ENCODE measurements around the gene SLC38A10. TPM values are rescaled to one million over a fixed set of nuclear protein-coding genes. Genes with fewer than 3 reads are reported as not detected.

SLC38A10 gene
- total RNA-seq, 1 donor from 2014 or later: 70.7 TPM

DNA sequence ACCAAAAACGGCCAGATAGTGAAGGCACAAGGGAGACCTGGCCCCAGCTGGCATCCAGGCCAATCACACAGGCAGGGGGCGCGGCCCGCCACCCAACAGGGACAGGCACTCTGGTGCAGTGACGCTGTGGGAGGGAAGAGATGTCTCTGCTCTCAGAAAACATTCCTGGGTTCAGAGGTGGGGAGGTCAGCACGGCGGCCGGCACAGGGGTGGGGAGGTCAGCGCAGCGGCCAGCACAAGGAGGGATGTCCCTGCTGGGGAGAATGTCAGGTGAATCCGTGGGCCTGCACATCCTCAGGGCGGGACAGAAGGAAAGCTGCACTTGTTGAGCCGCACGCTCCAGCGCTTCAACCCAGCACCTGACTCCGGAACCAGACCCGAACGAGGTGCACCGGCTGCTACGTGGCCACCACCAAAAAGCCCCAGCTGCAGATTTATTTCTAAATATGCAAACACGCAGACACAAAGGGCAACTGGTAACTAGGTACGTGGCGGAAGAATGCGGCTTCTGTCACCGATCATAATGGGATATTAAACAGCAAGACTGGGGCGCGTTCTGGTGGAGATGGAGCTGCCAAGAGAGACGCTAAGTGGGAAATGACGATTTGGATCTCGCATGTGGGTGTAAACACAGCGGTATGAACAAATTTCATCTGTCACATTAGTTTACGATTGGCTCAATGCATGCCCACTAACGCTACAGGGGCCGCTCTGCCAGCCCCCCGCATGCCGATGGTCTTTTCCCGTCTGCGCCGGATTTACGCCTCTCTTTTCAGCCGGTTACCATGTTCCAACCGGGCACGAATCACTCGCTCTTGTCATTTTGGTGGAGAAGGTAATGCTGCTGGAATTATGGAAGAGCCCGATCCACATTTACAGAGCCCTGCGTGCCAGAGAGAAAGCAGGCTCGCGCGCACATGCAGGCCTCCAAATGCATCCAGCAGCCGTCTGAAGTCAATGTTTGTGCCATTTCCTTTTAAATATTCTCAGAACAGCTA, 15.5 kb downstream of the SLC38A10 start:
- no peak for DNase-seq (ENCODE audit: low read depth)

DNA sequence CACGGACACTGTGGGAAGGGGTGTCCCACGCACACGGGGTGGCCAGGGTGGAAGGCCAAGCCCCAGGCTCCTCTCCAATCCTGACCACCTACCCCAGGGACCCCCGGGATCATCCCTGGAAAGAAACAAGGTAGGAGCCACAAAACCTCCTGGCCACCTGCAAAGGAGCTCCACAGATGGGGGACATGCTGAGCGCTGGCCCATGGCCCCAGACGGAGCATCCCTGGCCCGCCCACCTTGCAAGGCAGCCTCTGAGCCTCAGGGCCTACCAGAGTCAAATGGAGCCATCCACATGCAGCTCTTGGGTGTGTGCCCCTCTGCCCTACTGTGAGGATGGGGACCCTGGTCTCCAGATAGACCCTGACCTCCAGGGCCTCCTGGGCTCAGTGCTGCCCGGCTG, 16.3 kb downstream of the SLC38A10 start:
- no peak for DNase-seq (ENCODE audit: low read depth)

DNA sequence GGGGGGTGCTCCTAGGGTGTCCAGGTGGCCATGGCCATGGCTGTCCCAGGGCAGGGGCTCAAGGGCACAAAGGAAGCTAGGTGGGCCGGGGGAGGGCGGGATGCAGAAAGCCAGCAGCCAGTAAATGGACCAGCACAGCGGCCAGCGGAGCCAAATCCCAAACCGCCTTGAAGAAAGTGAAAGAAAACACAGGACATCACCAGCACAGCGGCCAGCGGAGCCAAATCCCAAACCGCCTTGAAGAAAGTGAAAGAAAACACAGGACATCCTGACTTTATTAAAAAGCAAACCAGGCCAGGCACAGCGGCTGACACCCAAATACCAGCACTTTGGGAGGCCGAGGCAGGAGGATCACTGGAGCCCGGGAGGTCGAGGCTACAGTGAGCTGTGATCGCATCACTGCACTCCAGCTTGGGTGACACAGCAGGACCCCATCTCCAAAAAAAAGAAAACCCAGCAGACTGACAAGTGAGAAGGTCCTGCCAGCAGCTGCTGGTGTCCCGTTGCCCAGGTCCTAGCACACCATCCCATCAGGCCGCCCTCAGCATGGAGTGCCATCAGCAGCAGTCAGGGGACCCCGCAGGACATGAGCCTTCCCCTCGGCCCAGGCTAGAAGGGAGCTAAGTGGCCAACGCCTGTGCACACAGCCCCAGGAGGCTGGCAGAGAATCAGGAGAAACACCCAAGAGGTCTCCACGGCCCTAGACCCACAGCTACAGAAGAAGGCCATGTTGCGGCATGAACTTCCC, 17.0 kb downstream of the SLC38A10 start:
- no peak for DNase-seq (ENCODE audit: low read depth)

DNA sequence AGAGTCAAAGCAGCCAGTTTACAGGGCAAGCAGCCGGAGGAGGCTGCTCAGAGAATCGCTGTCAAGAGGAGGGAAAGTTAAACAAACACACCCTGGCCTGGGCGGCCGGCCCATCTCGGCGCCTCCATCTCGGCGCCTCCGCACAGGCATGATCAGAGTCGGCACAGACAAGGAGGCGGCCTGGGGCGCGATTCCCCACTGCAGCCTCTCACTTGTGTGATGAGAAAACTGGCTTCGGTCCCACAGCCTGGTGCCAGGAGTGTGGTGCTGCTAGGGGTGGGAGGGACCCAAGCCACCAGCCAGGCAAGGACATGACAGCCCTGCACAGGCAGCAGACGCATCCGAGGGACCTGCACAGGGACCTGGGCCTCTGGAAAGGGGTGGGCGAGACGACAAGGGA, 17.7 kb downstream of the SLC38A10 start:
- DNase-seq (ENCODE audit: low read depth): no peak

DNA sequence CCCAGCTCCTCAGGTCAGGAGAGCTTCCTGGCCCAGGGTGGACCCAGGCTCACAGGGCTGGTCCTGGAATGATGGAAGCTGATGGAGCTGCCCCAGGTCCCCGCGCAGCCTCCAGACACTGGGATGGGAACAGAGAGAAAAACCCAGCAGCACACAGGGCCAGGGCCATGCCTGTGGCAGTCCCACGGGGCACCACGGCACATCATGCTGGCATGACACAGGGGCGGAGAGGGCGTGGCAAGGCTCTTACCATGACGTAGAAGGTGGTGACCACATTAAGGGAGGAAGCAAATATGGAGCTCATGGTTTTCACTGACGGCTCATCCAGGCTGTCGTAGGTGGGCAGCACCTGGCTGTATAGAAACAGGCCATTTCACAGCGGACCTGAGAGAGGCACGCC, 18.3 kb downstream of the SLC38A10 start:
- DNase-seq (ENCODE audit: low read depth): no peak

DNA sequence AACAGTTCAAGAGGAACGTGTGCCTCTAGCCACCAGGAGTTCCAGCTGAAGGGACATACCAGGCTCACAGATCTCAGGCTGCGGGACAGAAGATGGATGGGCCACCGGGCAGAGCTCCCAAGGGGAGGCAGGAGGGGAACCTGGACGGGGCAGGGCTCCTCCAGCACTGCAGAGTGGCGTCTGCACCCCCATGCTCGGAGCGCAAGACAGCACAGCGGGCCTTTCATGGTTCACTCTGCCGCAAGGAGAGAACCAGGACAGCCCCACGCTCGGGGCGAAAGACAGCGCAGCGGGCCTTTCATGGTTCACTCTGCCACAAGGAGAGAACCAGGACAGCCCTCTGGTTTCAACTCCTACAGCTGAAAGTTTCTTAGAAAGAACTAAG, 20.6 kb downstream of the SLC38A10 start:
- DNase-seq (ENCODE audit: low read depth): no peak

DNA sequence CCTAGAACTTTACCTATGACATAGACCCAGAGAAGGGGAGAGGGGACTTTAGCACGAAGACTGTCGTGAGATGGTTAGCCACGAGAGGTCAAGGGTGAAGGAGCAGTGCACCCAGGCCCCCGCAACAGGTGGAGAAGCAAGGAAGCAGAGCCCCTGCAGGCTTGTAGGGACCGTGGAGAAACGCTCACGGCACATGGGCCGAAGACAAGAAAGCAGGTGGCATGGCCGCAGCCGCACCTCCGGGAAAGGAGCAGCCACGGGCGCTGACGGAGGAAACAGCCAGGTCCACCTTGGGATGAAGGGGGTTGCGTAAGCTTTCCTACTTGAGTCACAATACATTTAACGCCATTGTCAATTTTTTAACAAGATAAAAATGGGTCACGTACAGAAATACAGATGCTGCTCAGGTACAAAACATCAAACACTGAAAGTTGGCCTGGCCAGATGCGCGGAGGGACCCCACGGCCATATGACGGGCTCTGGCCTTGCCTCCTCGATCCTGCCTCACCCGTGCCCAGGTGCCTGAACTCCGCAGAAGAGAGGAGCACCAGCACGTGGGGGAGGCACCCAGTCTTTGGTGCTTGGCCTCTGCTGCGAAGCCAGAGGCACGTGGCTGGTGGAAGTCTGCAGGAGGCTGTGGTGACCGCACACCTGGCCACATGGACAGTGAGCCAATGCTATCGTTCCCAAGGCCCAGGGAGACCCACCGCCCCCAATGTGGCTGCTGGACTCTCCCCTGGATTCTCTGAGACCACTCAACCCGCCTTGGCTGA, 21.2 kb downstream of the SLC38A10 start:
- DNase-seq (ENCODE audit: low read depth): no peak

DNA sequence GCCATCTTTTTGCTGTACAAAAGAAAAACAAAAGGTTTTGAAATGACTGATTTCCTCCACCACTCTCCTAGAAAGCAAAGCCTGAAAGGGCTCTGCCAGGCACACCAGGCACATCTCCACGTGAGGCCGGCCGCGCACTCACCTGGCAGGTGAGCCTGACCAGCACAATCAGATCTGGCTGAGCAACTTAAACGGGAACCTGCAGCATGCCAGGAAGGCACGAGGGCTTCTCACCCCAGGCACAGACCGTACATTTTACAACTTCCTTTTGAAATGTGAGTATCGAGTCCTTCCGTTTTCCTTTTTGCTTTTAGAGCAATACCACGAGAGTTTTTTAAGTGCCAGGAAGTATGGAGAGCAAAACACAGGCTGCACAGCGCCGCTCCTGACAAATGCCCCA, 22.5 kb downstream of the SLC38A10 start:
- DNase-seq (ENCODE audit: low read depth): no peak

DNA sequence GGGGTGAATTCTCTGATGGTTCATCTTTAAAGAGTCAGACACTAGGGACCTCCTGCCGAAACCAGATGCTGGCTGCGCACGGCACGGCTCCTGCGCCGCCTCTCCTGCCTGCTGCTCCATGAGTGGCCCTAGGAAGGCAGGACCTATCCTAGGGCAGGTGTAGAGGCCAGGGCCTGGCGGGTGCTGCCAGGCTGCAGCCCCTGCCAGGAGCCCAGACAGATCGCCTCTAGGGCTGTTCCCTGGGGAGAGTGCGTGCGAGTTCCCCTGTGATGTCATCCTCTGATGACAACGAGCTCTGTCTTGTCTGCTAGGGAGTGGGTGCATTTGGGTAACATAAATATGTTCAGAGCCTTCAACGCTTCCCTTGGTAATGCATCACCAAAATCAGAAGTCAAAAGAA, 23.9 kb downstream of the SLC38A10 start:
- no peak for DNase-seq (ENCODE audit: low read depth)

DNA sequence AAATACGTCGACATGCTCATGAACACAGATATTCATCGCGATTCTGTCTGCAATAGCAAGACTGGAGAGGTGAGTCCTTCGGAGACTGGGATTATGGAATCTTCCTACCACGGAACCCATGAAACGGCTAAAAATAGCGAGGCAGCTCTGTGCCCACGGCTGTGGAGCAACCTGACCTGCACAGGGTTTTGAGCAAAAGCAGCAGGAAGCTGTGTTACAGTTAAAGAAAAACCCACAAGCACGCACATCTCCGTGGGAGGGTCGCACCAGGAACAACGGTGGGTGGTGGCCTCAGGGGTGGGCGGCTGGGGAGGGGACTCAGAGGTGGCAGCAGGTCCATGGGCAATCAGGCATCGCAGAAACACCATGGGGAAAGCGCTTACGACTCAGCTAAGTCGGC, 24.8 kb downstream of the SLC38A10 start:
- DNase-seq (ENCODE audit: low read depth): no peak

DNA sequence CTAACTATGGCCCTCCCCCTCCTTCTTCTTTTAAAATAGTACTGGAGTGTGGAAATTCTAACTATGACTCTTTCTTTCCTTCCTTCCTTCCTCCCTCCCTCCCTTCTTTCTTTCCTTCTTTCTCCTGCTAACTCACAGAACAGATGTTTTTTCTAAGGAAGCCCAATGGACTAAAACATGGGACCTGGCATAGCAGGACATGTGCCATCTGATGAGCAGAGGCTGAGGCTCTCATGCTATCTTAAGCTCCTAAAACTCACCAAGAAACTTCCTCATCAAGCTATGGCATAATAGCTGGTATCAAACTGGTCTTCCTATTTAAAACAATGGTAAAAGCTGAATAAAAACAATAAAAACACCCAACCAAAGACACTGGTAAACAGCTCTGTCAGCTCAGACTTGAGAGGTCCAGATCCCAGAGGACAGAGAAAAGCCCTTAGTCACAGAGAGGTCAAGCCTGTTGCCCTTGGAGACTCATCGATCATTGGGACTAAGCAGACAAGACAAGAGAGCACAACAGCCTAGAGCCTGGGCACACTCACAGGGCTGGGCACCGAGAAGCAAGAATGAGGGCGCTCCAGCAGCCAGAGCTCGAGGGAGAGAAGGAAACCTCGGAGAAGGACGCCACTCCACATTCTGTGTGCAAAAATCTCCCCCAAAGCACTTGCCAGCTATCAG, 27.6 kb downstream of the SLC38A10 start:
- no peak for DNase-seq (ENCODE audit: low read depth)

DNA sequence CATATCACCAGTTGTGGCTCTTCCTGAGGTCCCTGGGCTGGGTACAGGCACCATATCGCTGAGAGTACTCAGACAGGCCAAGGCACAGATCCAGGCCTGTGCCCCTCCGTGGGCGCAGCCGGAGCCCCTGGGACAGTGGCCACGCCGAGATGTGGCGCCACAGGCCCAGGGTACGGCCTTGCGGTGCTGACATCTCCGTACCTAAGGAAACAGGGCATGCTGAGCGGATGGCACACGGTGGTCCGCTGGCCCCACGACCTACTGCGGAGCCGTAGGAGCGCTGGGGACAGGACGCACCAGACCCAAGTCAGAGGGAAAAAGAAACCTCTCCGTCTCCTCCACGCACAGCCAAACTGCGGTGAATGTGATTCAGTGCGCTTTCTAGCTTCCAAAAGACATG, 29.5 kb downstream of the SLC38A10 start:
- DNase-seq (ENCODE audit: low read depth): no peak

DNA sequence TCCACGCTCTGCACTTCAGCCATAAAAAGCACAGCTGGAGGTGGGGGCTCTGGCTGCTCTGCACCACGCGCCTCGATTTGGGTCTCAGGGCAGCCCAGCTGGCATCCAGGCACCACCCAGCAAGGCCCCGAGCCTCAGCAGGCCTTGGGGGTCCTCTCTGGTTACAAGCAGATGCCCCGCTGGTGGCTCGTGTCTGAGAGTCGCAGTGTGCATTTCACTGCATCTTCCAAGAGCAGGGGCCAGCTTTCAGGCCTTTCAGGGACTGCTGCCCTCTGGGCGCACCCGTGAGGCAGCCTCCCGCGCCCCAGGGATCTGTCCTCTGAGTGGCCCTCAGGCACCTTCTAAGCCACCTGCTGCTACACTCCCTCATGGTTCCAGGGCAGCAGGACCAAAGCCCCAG, 30.5 kb downstream of the SLC38A10 start:
- no peak for DNase-seq (ENCODE audit: low read depth)

DNA sequence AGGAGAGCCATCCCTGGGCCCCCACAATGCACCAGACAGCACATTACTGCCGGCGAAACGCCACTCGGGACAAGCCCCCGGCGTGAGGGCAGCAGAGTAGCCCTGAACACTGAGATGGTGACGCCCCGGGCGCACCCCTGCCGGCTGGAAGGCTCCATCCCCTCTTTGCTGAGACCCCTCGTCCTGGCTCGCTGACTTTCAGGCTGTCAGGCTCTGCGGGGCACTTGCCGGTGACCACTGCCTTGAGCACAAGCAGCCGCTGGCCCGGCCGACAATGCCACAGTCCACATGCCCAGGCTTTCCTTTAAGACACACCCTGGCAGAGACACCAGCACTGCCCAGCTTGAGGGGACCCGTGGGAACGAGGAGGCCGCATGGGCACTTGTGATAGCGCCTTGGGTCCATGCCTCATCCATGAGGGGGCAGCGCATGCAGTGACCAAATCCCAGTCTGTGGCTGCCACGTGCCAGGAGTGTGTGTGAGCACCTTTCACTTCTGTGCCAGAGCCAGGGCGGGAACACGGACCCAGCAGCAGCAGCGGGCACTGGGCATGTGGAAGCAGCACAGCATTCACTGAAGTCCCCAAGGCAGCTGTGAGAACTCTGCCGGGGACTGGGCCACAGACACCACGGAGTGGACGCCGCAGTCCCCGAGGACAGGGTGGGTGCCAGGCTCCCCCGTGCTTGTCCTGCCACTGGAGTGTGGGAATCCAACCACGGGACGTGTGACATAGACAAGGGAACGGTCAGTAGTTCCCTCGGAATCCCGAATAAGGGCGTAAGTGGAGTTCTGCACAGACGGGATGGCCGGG, 31.5 kb downstream of the SLC38A10 start:
- DNase-seq (ENCODE audit: low read depth): no peak

DNA sequence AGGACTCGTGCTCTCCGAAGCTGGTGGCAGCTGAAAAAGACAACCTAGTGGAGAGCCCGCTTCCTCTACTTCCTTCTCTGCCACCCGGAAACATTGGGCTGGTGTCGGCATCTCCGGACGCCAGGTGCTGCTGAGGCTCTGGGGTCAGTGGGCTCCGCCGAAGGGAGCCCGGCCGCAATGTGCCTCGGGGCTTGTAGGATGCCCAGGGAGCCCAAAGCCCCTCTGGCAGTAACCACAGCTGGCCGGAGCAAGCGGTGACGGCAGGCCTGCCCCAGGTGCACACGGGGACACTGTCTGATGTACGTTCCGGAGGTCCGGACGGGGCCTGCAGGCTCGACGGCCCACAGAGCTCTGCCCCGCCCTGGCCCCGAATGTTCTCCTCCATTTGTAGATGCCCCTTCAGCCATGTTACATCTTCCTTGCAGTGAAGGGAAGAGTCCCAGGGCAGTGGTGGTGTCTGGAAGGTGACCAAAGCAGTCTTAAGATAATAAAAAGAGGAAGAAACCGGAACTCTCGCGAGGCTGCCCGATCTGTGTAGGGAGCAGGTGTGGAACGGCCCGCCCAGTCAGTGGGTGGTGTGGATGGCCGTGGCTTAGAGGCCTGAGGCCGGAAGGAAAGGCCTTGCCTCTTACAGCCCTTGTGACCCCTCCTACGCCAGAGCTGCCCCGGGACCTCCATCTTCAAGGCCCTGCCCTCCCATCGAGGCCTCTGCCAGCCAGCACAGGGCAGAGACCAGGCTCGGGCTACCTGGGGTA, 33.3 kb downstream of the SLC38A10 start:
- no peak for DNase-seq (ENCODE audit: low read depth)

DNA sequence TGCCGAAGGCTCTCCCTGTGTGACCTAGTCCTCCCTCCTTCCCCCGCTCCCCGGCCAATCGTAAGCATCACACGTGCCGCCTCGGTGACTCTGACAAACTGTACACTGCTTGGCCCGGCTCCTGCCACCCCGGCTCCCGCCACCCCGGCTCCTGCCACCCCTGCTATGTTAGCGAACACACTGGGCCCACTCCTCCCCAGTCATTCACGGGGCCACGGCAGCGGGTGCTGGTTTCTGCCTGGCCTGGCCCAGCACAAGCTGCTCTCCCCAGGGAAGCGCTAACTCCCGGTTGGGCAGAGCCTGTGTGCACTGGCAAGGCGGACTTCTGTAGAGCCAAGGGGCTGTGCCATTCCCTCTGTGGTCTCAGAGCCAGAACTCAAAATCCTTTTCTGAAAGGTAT, 34.0 kb downstream of the SLC38A10 start:
- no peak for DNase-seq (ENCODE audit: low read depth)

DNA sequence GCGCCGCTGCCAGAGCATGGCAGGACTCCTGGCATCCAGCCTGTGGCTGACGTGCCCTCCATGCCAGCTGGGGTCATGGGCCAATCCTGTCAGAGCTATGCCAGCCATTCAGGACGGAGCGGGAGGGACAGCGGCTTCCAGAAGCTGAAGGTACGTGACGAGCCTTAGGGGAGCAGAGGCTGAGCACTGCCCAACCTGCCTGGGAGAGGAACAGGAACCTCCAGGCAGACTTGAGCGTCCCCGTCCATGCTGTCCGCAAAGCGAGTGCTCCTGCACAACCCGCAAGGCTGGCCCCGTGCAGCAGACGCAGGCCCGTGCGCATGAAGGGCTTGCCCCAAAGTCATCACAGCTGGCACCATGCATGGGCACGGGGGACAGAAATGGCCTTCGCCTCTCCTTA, 34.5 kb downstream of the SLC38A10 start:
- no peak for DNase-seq (ENCODE audit: low read depth)

DNA sequence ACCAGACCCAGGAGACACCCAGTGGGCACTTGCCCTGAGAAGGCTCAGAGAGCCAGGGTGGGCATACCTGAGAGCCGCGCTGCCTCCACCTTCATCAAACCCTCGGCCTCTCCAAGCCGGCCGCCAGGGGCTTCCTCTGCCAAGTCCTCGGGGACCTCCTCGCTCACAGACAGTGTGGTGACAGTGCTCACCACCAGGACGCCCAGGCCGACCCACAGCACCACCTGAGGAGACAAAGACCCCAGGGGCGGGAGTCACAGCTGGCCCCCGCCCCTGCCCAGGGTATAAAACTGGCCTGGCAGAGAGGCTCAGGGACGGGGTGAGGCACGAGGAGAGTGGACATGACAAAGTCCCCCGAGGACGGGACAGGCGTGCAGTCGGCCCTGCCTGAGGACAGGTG, 34.9 kb downstream of the SLC38A10 start:
- no peak for DNase-seq (ENCODE audit: low read depth)

DNA sequence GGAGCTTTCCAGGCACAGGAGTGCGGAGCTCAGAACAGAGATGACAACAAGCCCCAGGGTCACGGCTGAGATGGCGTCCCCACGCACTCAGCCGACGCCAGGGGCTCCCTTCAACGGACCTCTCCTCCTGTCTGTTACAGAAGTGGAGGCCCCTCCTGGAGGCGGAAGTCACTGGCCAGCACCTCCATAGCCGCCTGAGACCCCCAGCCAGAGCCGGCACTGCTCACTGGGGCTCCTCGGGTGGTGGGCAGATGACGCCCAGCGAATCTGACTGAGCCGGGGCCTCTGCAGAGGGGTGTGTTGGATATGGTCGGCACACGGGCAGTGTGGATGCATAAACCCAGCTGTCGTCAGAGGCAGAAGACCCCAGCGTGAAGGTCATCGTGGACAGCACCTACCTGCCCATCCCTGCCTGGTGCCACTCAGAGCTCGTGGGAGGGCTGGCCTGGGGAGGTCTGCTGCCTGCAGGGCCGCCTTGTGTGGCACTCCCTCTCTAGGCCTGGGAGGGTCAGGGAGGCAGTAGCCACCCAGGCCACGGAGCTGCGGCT, 36.0 kb downstream of the SLC38A10 start:
- no peak for DNase-seq (ENCODE audit: low read depth)
